ENCODE data around the gene HDDC3.

Gene HDDC3

GRCh38 chr15:90882781-90883525, 49.4 kb downstream of the HDDC3 start:
- in situ Hi-C loops (cut with HindIII; ENCODE audit: low sequenced_read_pairs): no loop called here
- TF ChIP-seq CTCF (IDR thresholded peaks at IDR 0.05; ENCODE audit: low read depth, low read length): no peak
- H3K4me3 ChIP-seq (ENCODE audit: low read depth, low read length): no peak overlapping the region

GRCh38 chr15:90881978-90882721, 50.2 kb downstream of the HDDC3 start:
- no peak for TF ChIP-seq CTCF (IDR thresholded peaks at IDR 0.05; ENCODE audit: low read depth, low read length)
- in situ Hi-C loops (cut with HindIII; ENCODE audit: low sequenced_read_pairs): no loop called here
- no peak overlapping the region for H3K4me3 ChIP-seq (ENCODE audit: low read depth, low read length)
- no peak for DNase-seq (ENCODE audit: low read depth, low spot score)

More at GRCh38 chr15:90882781-90883525, 49.4 kb downstream of the HDDC3 start:
- no peak for DNase-seq (ENCODE audit: low read depth, low spot score)

GRCh38 chr15:90881181-90881977, 51.0 kb downstream of the HDDC3 start:
- TF ChIP-seq CTCF (IDR thresholded peaks at IDR 0.05; ENCODE audit: low read depth, low read length): no peak
- in situ Hi-C loops (cut with HindIII; ENCODE audit: low sequenced_read_pairs): no loop called here
- H3K4me3 ChIP-seq (ENCODE audit: low read depth, low read length): no peak overlapping the region
- no peak for DNase-seq (ENCODE audit: low read depth, low spot score)

- DNase-seq (ENCODE audit: low read depth, low spot score): no peak
- no peak overlapping the region for H3K4me3 ChIP-seq (ENCODE audit: low read depth, low read length)
- in situ Hi-C loops (cut with HindIII; ENCODE audit: low sequenced_read_pairs): no loop called here
- TF ChIP-seq CTCF (IDR thresholded peaks at IDR 0.05; ENCODE audit: low read depth, low read length): no peak
Observed at GRCh38 chr15:90880381-90881145, 51.8 kb downstream of the HDDC3 start.
